Activated CD4-positive, alpha-beta T cell treated with anti-CD3 and anti-CD28 coated beads, Interleukin-2, amount 50 U/mL, for 4 hours (primary cell): ENCODE results near the gene CYB5D1.

Source experiments
- DNase-seq, 2 experiments: peaks; one replicate each; pipeline ENCODE4 v3.0.0-alpha.2; 2020

Gene CYB5D1

GRCh38 chr17:7887038-7887481 is 29.3 kb downstream of the CYB5D1 start:
- no peak for DNase-seq

DNA sequence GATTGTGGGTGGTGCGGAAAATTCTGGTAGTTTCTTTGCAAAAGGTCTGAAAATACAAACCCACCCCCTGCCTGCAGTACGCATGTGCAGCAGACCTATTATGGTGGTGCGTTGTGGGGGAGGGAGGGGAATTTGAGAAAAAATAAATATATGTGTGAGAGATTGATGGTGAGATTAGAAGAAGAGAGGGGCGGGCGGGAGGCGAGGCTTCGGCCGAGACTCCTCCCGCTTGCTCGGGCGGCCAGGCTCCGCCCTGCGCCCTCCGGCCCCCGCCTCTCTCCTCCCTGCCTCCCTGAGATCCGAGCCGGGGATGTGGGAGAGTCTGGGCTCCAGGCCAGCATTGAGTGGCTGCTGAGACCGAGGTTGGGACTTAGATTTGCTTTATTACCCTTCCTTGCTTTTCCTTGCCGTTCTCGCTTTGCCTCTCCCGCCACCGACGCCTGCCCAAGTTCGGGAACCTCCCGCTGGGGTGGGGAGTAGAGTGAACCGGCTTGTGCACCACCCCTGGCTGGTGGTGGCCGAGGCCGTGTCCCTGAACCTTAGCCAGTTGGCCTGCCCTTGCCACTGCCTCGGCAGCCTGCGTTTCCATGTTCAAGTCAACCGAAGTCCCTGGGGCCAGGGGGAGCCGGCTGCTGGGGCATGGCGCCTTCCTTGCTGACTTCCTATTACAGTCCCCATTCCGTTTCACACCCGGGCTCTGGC is 29.8 kb downstream of the CYB5D1 start:
- DNase-seq: peak; percentile 91 to 92

GRCh38 chr17:7888184-7888920 is 30.5 kb downstream of the CYB5D1 start, which contains the start of gene CHD3:
Gene CHD3 (plus strand): TSS chr17:7888789. CDS start chr17:7889001, 212 bp downstream.
- DNase-seq: peak; percentile 45 to 50

- DNase-seq: no peak
Measured at GRCh38 chr17:7889166-7889955, 31.6 kb downstream of the CYB5D1 start.

- no peak for DNase-seq
Measured at GRCh38 chr17:7893187-7893880, 35.5 kb downstream of the CYB5D1 start.

- DNase-seq: no peak
Measured at GRCh38 chr17:7894226-7894625, 36.4 kb downstream of the CYB5D1 start.

GRCh38 chr17:7894866-7895265 is 37.1 kb downstream of the CYB5D1 start:
- no peak for DNase-seq

- no peak for DNase-seq
Measured at GRCh38 chr17:7897090-7897489, 39.3 kb downstream of the CYB5D1 start.

GRCh38 chr17:7897773-7898172 is 40.0 kb downstream of the CYB5D1 start:
- DNase-seq: no peak

DNA sequence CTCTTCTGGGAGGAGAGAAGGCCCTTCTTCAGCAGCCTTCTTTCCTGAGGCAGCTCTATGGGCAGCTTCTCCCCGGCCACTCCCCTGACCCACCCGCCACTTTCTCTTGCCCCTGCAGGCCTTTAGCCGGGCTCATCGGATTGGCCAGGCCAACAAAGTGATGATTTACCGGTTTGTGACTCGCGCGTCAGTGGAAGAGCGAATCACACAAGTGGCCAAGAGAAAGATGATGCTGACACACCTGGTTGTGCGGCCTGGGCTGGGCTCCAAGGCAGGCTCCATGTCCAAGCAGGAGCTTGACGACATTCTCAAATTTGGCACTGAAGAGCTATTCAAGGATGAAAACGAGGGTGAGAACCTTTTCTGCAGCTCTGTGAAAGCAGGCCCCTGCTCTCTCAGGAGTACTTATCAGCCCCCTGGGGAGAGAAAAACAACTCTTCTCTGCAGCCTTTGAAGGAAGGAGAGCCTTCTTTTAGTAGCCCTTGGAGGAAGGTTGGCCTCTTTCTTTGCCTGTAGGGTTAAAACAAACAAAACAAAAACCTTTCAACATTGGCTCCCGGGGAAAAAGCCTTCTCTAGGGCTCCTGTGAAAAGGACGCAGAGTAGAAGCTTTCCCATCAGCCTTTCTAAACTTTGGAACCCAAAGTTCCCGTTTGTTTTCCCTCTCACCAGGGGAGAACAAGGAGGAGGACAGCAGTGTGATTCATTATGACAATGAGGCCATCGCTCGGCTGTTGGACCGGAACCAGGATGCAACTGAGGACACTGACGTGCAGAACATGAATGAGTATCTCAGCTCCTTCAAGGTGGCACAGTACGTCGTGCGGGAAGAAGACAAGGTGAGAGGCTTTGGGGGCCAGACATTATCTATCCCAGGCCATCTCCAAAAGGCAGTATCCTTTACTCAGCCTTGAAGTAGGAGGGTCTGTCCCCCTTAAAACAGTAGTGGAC is 45.6 kb downstream of the CYB5D1 start:
- DNase-seq: no peak

- DNase-seq: no peak
Measured at GRCh38 chr17:7909089-7909488, 51.3 kb downstream of the CYB5D1 start.

DNA sequence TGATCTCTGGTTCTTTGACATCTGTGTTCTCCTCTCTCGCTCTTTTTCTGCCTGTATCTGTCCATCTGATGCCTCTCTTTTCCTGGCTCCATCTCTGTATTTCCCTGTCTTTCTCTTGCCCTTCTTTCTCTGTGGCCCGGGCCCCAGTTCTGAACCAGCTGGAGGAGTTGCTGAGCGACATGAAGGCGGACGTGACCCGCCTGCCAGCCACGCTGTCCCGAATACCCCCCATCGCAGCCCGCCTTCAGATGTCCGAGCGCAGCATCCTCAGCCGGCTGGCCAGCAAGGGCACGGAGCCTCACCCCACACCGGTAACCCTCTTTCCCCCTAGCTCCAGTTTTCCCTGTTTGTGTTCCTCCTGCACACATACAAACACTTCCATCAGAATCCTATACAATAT is 52.5 kb downstream of the CYB5D1 start:
- no peak for DNase-seq

DNA sequence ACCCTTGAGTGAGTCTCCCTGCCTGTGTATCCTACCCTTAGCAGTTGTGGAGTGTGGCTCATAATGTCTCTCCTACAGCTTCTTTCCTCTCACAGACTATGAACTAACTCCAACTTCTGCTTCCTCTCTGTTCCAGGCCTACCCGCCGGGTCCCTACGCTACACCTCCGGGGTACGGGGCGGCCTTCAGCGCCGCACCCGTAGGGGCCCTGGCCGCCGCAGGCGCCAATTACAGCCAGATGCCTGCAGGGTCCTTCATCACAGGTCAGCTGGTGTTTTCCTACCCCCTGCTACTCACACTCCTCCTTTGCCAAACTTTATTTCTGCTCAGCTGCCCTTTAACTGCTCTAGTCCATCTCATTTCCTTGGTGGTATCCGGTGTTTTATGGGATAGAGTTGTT is 52.9 kb downstream of the CYB5D1 start:
- DNase-seq: no peak

DNA sequence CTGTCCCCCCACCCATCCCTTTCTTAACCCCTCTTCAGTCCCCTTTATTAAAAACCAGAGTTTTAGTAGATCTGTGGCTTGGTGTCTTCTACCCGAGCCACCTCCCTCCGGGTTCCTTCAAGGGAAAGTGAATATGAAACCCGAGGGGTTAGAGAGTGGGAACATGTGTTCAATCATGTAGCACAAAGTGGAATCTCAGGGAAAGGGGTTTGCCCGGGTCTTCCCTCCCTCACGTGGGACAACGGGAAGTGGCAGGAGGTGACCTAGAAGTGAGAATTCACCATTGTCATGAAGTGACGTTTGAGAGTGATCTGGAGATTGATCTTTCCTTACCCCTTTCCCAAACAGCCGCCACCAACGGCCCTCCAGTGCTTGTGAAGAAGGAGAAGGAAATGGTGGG is 53.3 kb downstream of the CYB5D1 start:
- no peak for DNase-seq
